Stimulated activated CD4-positive, alpha-beta T cell treated with anti-CD3 and anti-CD28 coated beads, TNF-alpha, amount 100 ng/mL, for 24 hours (primary cell): Measurements from ENCODE around the gene EIF4E3.

Experiments used
- DNase-seq, 3 experiments: peaks; one replicate each; pipeline ENCODE4 v3.0.0-alpha.2; 2020; ENCODE audit warnings: low read depth in 3 of 3

Gene EIF4E3

GRCh38 chr3:71647751-71648150, 77.5 kb downstream of the EIF4E3 start:
- DNase-seq: no peak

GRCh38 chr3:71646971-71647370, 78.2 kb downstream of the EIF4E3 start:
- no peak for DNase-seq

GRCh38 chr3:71645140-71645539, 80.1 kb downstream of the EIF4E3 start:
- DNase-seq: no peak

- no peak for DNase-seq
Measured at GRCh38 chr3:71641674-71642073, 83.5 kb downstream of the EIF4E3 start.

- no peak for DNase-seq
Measured at GRCh38 chr3:71640331-71640983, 84.7 kb downstream of the EIF4E3 start.

- no peak for DNase-seq
Measured at GRCh38 chr3:71636482-71636881, 88.7 kb downstream of the EIF4E3 start.

- no peak for DNase-seq
Measured at GRCh38 chr3:71636001-71636400, 89.2 kb downstream of the EIF4E3 start.

- DNase-seq: no peak
Measured at GRCh38 chr3:71634671-71635070, 90.5 kb downstream of the EIF4E3 start.

GRCh38 chr3:71629711-71630110, 95.5 kb downstream of the EIF4E3 start:
- DNase-seq: no peak

- DNase-seq: no peak
Measured at GRCh38 chr3:71629289-71629688, 95.9 kb downstream of the EIF4E3 start.

GRCh38 chr3:71628522-71628921, 96.7 kb downstream of the EIF4E3 start:
- no peak for DNase-seq

GRCh38 chr3:71625676-71626075, 99.5 kb downstream of the EIF4E3 start:
- no peak for DNase-seq
